ELR (cell line): ENCODE results near the gene CCDC9B.
A peak's percentile ranks its signal among the peaks of the same experiment; 100 is the strongest.

Experiments used
- DNase-seq: peaks from one replicate; pipeline ENCODE4 v3.0.0-alpha.2; 2015; ENCODE audit warnings: low read depth

The CCDC9B gene

DNA sequence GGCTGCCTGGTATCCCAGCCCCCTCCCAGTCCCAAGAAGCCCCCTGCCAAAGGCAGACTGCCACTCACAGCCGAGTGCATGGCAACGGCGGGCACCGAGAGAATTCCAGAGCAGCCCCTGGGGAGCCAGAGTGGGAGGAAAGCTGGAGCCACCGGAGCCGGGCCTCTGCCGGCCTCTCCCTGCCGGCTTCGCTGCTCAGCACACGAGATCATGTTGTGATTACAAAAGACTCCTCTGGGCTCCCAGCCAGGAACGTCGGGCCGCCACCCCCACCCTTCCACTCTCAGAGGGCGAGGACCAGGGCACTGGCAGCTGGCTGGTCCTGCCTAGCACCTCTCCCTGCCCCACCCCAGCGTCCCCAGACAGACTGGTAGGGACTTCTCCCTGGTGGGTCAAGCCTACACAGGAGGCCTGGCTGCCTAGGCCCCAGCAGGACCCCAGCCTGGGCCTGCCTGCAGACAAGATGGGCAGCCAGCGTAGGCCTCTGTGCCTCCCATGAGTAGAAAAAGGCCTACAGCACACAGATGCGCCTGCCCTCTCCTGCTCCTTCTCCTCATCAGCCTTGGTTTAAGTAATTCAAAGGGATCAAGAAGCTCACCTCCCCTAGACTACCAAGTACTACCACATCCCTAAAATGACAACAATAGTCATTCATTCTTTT is at the start of gene CCDC9B:
CCDC9B (minus strand) TSS at position 200 of the 661 bp plus-strand sequence; CDS start at position 80, 120 bp downstream.
- DNase-seq, result peak; percentile 90

DNA sequence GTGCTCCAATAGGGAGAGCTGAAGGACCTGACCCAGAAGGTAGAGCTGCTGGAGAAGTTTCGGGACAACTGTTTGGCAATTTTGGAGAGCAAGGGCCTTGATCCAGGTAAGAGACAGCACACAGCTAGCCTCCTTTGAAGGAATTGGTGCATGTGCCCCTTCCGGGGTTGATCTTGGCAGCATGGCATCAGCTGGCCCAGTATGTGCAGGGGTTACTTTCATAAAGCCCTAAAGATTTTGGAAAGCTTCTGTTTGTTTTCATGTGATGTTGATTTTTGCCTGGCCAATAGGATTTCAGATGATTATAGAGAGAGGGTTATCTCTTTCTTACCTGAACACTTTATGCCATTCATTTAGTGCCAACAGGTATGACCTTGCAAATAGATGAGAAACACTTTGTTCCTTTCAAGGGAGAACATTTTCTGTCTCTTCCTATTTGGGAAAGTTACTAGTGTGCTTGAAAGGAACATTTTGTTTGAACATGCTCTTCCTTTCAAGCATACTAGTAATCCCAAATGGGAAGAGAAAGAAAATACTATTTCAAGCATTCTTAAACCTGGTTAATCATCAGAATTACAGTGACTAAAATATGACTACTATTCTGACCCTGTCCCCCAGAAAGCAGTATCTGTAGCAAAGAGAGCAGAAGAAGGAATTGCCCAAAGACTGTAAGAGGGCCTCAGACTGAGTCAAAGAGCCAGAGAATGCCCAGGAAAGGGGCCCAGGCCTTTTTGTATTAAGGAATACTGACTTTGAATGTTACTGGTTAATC is 49.3 kb upstream of the CCDC9B start:
- no peak for DNase-seq

DNA sequence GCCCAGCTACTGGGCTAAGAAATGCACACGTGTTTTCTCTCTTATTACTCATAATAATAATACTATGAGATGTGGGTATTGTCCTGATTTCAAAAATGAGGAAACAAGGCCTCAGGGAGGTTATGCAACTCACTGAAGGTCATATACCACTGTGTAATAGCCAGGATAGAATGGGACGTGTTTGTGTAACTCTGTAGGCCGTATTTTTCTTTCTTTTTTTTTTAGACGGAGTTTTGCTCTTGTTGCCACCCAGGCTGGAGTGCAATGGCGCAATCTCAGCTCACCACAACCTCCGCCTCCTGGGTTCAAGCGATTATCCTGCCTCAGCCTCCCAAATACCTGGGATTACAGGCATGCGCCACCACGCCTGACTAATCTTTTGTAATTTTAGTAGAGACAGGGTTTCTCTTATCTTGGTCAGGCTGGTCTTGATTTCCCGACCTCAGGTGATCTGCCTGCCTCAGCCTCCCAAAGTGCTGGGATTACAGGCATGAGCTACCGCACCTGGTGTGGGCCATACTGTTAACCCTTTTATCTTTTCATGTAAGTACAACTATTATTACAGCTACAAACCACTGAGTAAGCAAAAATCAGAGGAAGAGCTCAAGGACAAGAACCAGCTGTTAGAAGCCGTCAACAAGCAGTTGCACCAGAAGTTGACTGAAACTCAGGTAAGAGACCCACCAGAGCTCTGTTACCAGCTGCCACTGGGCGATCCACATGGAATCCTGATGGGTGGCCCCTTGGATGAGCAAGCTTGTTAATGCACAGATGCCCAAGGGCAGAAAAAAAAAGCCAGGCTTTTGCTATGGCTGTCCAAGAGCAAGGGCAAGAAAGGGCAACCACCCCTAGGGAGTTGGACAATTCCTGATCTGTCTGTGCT is 48.4 kb upstream of the CCDC9B start:
- DNase-seq, result no peak

DNA sequence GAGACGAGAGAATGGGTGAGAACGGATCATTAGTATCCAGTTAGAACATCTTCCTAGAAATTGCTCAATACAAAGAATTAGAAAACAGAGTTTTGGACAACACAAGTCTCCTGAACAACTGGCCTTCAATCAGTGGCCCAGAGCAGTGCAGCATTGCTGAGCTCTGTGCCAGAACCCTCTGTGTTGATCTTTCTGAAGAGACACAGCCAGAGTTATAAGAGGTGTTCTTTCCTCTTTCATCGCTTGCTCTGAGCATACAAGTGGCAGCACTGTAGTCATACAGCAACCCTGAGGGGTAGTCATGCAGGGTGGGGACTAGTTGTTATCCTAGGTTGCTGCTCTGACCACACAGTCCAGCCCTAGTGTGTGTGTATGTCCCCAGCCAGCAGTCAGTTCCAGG is 45.7 kb upstream of the CCDC9B start:
- DNase-seq, result no peak

DNA sequence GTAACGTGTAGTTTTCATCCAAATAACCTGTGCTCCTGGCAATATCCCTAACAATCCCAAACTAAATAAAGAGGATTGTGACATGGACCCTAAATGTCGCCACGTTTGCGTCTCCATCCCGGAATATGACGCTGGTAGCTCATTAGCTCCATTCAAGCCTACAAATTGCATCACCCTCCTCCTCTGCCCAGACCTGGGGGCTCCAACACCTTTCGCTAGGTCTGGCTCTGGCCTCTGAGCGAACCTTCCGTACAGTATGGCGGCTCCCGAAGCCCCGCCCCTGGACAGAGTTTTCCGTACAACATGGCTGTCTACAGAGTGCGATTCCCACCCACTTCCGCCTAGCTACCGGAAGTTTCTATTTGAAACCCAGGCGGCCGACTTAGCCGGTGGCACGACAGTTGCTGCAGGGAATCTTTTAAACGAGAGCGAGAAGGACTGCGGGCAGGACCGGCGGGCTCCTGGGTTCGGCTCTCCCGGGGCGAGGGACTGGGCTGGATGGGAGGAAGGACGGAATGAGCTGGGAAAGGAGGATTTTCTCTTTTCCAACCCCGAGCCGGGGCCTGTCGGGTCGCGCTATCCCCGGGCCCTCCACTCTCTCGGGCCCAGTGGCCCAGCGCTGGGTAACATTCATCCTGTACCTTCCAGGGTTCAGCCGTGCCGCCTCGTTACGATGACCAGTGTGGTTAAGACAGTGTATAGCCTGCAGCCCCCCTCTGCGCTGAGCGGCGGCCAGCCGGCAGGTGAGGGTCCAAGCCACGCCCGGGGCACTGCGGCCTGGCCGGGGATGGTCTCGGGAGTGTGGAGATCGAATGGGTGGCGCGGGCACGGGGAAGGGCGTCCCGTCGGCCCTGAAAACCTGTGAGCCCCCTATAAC is 42.1 kb upstream of the CCDC9B start, which contains the start of gene KNSTRN:
KNSTRN (plus strand) TSS at position 142 of the 877 bp plus-strand sequence; CDS start at position 257, 115 bp downstream.
- DNase-seq, result peak; percentile 95

DNA sequence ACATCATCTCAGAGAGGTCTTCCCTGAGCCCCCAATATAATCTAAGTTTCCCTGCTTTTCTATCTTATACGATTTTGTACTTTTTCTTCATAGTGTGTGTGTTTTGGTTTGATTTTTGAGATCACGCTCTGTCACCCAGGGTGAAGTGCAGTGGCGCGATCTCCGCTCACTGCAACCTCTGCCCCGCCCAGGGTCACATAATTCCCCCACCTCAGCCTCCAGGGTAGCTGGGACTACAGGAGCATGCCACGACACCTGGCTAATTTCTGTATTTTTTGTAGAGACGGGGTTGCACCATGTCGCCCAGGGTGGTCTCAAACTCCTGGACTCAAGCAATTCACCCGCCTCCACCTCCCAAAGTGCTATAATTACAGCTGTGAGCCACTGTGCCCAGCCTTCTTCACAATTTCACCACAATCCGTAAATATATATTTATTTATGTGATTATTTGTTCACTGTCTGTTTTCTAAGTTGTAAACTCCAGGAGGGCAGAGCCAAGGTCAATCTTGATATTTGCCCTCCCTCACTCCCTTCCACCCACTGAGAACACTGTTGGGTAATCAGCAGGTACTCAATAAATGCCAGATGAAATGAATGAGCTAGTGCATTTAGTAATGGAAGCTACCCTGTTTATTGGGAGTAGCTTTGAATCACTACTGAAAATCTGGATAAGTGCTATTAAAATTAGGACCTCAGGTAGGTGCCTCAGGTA is 41.2 kb upstream of the CCDC9B start:
- DNase-seq, result no peak

DNA sequence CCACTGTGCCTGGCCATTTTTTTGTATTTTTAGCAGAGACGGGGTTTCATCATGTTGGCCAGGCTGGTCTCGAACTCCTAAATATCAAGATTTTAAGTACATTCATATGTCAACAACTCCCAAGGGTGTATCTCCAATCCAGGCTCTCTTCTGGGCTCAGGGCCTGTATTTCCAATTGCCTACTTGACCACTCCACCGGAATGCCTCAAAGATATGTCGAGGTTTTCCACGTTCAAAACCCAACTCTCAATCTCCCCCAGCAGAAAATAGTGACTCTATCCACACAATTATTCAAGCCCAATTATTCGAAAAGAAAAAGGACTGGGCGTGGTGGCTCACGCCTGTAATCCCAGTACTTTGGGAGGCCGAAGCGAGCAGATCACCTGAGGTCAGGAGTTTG is 39.9 kb upstream of the CCDC9B start:
- DNase-seq, result no peak

DNA sequence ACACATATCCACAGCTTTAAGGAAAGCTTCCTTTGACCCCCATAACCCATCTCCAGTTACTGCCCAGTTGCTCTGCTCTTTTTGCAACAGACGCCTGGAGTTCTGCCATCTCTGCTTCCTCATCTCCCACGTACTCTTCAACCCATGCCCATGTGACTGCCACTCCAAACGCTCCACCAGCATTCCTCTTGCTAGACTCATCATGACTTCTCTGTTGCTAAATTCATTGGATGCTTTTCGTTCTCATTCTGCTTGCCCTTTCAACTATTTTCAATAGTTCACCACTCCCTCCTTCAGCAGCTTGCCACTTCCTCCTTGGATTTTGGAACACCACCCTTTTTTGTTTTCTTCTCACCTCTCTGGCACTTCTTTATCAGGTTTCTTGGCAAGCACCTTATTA is 39.1 kb upstream of the CCDC9B start:
- DNase-seq, result peak; percentile 96

DNA sequence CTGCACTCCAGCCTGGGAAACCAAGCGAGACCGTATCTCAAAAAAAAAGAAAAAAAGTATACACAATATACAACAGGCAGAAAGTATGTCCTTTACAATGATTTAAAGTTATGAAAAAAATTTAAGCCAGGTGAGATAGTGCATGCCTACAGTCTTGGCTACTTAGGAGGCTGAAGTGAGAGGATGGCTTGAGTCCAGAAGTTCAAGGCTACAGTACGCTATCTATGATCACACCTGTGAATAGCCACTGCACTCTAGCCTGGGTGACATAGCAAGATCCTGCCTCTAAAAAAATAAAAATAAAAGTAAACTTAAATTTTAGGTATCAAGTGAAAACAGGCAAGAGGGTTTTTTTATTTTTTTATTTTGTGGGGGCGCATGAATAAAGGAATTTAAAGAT is 38.6 kb upstream of the CCDC9B start:
- no peak for DNase-seq

DNA sequence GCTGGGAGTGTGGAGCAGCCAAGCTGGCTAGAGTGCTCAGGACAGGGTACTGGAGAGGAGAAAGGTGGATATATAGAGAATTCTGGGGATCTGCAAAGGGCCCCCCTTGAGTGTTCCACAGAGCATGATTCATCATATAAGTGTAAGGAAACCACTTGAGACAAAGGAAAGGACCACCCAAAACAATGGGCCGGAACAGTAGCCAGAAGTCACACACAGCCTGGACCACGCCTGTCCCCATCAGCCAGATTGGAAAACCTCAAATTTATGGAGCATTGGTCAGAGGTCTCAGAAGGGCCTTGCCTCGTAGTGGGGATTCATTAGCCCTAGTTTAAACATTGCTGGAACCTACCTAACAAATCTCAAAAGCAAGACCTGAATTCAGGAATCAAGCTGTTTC is 36.9 kb upstream of the CCDC9B start:
- DNase-seq, result no peak

DNA sequence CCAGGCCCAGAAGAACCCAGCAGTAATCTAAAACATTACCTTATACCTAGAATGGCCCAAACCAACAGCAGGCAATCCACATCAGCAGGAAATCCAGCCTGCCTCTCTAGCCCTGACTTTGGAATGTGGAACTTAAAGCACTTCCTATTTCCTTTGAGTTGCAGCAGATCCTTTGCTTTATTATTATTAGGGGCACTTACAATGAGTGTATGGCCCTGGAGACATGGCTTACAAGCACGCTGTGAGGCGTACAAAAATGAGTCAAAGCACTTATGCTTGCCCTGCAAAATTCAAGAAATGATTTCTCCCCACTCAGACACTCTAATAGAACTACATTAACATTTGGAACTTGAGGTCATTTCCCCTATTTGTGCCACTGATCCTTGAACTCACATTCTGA is 32.2 kb upstream of the CCDC9B start:
- DNase-seq, result peak; percentile 40

DNA sequence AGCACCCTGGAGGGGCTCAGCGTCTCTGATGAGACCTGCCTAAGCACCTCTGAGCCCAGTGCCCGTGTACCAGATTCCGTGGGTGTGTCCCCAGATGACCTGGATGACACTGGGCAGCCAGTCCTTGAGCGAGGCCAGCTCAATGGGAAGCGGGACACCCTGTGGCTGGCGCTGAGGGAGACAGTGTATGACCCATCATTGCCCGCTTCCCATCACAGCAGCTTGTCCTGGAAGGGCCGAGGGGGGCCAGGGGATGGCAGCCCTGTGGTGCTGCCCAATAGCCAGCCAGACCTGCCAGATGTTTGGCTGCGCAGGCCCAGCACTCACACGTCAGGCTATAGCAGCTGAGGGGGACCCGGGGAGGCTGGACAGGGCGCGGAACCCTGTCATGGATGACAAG is 29.2 kb upstream of the CCDC9B start:
- no peak for DNase-seq

DNA sequence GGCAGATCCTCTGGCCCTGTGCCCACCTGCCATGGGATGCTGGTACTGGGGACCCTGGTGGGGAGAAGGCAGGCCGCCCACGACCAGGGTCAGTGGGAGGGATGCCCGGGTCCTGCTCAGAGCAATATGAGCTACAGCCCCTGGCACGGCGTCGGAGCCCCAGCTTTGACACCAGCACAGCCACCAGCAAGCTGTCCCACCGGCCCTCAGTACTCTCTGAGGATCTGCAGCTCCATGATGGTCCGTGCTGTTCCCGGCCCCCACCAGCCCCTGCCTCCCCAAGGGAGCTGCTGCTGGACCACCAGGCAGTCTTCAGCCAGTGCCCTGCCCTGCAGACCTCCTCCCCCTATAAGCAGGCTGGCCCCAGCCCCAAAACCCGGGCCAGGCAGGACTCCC is 28.7 kb upstream of the CCDC9B start:
- no peak for DNase-seq

DNA sequence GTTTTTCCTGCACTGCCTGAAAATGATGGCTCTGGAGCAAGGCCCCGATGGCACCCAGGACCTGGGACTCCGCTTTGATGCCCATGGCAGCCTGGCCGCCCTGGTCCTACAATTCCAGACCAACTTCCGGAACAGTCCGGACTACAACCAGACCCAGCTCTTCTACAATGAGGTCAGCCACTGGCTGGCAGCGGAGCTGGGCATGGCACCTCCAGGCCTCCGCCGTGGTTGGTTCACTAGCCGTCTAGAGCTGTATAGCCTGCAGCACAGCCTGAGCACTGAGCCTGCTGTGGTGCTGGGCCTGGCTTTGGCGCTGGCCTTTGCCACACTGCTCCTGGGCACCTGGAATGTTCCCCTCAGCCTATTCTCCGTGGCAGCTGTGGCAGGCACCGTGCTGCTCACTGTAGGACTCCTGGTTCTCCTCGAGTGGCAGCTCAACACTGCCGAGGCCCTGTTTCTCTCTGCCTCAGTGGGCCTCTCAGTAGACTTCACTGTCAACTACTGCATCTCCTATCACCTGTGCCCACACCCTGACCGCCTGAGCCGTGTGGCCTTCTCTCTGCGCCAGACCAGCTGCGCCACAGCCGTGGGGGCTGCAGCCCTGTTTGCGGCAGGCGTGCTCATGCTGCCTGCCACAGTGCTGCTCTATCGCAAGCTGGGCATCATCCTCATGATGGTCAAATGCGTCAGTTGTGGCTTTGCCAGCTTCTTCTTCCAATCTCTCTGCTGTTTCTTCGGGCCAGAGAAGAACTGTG is 28.2 kb upstream of the CCDC9B start:
- DNase-seq, result no peak

DNA sequence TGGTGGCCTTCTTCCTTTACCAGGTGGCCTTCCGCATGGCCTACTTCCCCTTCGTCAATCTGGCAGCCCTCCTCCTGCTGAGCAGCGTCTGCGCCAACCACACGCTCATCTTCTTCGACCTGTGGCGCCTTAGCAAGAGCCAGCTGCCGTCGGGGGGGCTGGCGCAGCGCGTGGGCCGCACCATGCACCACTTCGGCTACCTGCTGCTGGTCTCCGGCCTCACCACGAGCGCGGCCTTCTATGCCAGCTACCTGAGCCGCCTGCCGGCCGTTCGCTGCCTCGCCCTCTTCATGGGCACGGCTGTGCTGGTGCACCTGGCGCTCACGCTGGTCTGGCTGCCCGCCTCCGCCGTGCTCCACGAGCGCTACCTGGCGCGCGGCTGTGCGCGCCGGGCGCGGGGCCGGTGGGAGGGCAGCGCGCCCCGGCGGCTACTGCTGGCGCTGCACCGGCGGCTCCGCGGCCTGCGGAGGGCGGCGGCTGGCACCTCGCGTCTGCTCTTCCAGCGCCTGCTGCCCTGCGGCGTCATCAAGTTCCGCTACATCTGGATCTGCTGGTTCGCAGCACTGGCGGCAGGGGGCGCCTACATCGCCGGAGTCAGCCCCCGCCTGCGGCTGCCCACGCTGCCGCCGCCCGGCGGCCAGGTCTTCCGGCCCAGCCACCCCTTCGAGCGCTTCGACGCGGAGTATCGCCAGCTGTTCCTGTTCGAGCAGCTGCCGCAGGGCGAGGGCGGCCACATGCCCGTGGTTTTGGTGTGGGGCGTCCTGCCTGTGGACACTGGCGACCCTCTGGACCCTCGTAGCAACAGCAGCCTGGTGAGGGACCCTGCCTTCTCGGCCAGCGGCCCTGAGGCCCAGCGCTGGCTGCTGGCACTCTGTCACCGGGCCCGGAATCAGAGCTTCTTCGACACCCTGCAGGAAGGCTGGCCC is 27.2 kb upstream of the CCDC9B start:
- peak; percentile 91 for DNase-seq

DNA sequence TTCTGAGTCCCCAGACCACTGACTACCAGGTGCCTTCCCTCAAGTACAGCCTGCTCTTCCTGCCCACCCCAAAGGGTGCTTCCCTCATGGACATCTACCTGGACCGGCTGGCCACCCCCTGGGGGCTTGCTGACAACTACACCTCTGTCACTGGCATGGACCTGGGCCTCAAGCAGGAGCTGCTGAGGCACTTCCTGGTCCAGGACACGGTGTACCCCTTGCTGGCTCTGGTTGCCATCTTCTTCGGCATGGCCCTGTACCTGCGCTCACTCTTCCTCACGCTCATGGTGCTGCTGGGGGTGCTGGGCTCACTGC is 26.6 kb upstream of the CCDC9B start:
- no peak for DNase-seq

DNA sequence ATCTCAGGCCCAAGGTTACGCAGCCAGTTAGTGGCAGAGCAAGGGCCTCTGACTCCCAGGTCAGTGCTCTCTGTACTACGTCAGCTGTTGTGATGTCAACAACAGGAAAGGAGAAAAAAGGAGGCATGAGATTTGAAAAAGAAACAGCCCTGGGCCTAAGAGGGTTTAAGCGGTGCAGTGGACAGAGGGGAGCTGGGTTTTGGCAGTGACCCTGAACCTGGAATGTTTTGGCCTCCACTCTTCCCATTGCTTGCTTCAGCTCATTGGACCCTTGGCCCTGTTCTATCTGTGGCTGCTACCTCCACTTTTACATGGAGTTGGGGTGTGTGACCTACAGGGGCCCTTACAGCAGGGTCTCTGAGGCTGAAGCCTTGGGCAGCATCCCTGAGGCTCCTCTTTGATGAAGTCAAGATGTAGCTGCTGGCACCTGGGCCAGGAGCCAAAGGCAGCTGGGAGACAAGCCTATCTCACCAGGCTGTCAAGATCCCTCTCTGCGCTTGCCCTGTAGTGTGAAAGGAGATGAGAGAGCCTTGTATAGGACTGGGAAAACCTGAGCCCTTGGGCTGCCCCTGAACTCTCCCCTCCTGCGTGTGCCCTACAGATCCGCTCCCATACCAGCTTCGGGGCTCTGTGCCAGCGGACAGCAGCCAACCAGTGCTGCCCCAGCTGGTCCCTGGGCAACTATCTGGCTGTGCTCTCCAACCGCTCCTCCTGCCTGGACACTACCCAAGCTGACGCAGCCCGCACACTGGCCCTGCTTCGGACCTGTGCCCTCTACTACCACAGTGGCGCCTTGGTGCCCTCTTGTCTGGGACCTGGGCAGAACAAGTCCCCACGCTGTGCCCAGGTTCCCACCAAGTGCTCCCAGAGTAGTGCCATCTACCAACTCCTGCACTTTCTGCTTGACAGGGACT is 26.0 kb upstream of the CCDC9B start:
- DNase-seq, result no peak
